Measurements from ENCODE around the gene ASCL5. TPM values are rescaled to one million over a fixed set of nuclear protein-coding genes. Genes with fewer than 3 reads are reported as not detected.

Gene ASCL5
- total RNA-seq, 4 donors from 2014 or later = not detected

DNA sequence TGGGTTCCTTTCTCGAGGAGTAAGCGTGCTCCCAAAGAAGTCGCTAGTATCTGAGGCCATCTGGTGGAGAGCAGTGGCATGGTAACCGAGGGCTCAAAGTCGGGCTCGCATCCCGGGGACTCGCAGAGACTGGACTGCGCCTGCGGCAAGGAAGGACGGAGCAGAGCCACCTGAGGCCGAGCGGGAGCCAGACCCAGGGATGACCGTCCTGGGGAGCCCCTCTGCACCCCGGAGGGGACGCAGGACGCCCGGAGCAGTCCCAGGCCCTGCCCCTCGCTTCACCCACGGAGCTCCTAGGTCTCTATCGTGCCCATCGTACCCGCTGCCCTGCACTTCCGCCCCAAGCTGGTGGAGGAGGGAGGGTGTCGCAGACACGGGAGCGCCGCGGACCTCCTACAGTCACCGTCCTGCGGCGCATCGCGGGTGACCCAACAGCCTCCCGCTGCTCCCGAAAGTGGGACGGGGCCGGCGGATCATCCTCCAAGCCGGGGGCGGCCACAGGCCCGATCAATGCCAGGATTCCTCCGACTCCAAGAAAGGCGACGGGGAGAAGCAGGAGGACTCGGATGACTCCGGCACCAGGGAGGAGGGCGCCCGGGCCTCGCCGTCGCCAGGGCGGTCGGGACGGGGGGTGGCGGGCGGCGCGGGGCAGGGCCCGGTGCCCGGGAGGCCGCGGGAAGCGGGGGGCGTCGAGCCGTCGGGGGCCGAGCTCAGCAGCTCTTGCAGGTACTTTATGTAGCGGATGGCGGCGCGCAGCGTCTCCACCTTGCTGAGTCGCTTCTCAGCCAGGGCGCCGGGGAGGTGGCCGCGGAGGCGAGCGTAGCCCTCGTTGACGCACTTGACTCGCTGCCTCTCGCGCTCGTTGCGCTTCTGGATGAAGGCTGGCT is 12.5 kb downstream of the ASCL5 start:
- no peaks in the 10 kb centered on the region for H3K36me3 ChIP-seq
- peaks cover 9 to 21% (median 18%) of the 10 kb centered on the region in 4 donors for H3K4me1 ChIP-seq
- peak overlapping the region; percentile 59 to 73 (median 70) for H3K4me3 ChIP-seq
- H3K27ac ChIP-seq (replicated peaks in 1 of 4) = peak overlapping the region; percentile 15 to 79 (median 68)
- DNase-seq (ENCODE audit: extremely low spot score) = peak; percentile 96
- peak; percentile 81 to 92 (median 83) for TF ChIP-seq CTCF (IDR thresholded peaks at IDR 0.05)
- peak; percentile 57 to 77 for TF ChIP-seq POLR2AphosphoS5 (IDR thresholded peaks at IDR 0.05)
- no peak for TF ChIP-seq EP300 (IDR thresholded peaks at IDR 0.05)
- TF ChIP-seq POLR2A (IDR thresholded peaks at IDR 0.05; ENCODE audit: low read depth) = no peak
- 0% methylated on average over 13 of the region's 88 CpGs for WGBS
- intact Hi-C loops (cut with DNase I) = loop anchor here (1.0 to 5.0 kb wide), 2 partner anchors 25 to 108 kb away; no protein-coding TSS in a partner anchor
- no peaks in the 10 kb centered on the region for H3K9me3 ChIP-seq
- H3K27me3 ChIP-seq = peaks cover 0 to 16% (median 2%) of the 10 kb centered on the region in 4 donors

DNA sequence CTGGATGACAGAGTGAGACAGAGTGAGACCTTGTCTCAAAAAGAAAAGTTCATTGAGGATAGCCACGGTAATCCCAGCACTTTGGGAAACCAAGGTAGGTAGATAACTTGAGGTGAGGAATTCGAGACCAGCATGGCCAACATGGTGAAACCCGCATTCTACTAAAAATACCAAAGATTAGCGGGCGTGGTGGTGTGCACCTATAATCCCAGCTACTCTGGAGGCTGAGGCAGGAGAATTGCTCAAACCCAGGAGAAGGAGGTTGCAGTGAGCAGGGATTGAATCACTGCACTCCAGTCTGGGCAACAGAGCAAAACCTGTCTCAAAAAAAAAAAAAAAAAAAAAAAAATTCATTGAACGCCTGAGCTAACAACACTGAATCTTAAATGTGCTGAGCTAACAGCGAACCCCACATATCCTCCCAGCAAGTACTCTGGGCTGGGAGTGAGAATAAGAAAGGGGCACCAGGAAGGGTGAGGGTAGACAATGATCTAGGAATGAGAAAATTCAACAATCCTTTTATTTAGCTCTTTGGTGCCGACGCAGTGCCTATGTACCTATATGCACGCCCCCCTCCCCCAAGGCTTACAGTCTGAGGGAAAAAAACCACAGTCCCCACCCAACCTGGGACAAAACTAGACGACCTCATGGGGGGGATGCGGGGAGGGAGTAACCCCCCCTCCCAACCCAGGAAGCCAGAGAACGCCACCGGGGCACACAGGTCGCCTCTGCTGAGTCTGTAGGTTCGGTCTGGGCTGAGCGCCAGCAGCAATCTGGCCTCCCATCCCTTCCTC is 13.3 kb downstream of the ASCL5 start:
- Histone ChIP-seq H3K27ac (replicated peaks in 1 of 4) (peak overlapping the region in 2 of 4 donors; percentile 70 to 79), H3K4me1 (peaks cover 9 to 16% (median 15%) of the 10 kb centered on the region in 4 donors), H3K9me3 (no peaks in the 10 kb centered on the region), H3K27me3 (peaks cover 0 to 16% (median 2%) of the 10 kb centered on the region in 4 donors), H3K4me3 (peak overlapping the region; percentile 59 to 73 (median 70)), H3K36me3 (no peaks in the 10 kb centered on the region)
- no peak for DNase-seq (ENCODE audit: extremely low spot score)
- intact Hi-C loops (cut with DNase I) = loop anchor here (1.0 to 5.0 kb wide), 3 partner anchors 24 to 143 kb away; no protein-coding TSS in a partner anchor
- 48% methylated on average over 16 of the region's 17 CpGs for WGBS
- TF ChIP-seq EP300 (IDR thresholded peaks at IDR 0.05) (no peak), POLR2A (IDR thresholded peaks at IDR 0.05; ENCODE audit: low read depth) (no peak), CTCF (IDR thresholded peaks at IDR 0.05) (no peak), POLR2AphosphoS5 (IDR thresholded peaks at IDR 0.05) (no peak)

DNA sequence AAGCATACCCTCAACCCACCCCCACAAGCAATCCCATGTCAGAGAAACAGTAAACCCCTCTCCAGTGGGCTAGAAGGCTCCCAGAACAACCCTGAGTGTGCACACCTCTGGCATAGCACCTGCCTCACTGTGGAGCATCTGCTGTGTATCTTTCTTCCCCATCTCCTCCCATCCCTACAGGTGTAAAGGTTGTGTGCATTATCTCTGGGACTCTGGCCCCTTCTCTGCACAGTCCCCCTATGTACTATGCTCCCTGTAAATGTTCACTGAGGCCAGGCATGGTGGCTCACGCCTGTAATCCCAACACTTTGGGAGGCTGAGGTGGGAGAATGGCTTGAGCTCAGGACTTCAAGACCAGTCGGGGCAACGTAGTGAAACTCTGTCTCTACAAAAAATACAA is 14.1 kb downstream of the ASCL5 start:
- intact Hi-C loops (cut with DNase I) = loop anchor here (2.0 to 5.0 kb wide), 2 partner anchors 109 to 142 kb away; no protein-coding TSS in a partner anchor
- 93% methylated on average over 3 of the region's 3 CpGs for WGBS
- TF ChIP-seq POLR2AphosphoS5 (IDR thresholded peaks at IDR 0.05) (no peak), EP300 (IDR thresholded peaks at IDR 0.05) (no peak), POLR2A (IDR thresholded peaks at IDR 0.05; ENCODE audit: low read depth) (no peak), CTCF (IDR thresholded peaks at IDR 0.05) (no peak)
- no peaks in the 10 kb centered on the region for H3K9me3 ChIP-seq
- H3K4me1 ChIP-seq = peaks cover 9 to 16% (median 15%) of the 10 kb centered on the region in 4 donors
- no peak overlapping the region for H3K4me3 ChIP-seq
- DNase-seq (ENCODE audit: extremely low spot score) = no peak
- H3K36me3 ChIP-seq = no peaks in the 10 kb centered on the region
- H3K27ac ChIP-seq (replicated peaks in 1 of 4) = no peak overlapping the region
- peaks cover 0 to 16% (median 2%) of the 10 kb centered on the region in 4 donors for H3K27me3 ChIP-seq

GRCh38 chr1:201112173-201112731 is 14.7 kb downstream of the ASCL5 start, which contains the start of gene CACNA1S:
Gene CACNA1S, minus strand, starts transcription at chr1:201112426. Its CDS starts 87 bp downstream, at chr1:201112339.
- Histone ChIP-seq H3K27me3 (peaks cover 0 to 16% (median 2%) of the 10 kb centered on the region in 4 donors), H3K27ac (replicated peaks in 1 of 4) (no peak within 1 kb of the TSS), H3K9me3 (no peaks in the 10 kb centered on the region), H3K4me3 (no peak within 1 kb of the TSS), H3K4me1 (peaks cover 9 to 16% (median 15%) of the 10 kb centered on the region in 4 donors), H3K36me3 (no peaks in the 10 kb centered on the region)
- intact Hi-C loops (cut with DNase I) = loop anchor here (2.0 to 5.0 kb wide), 2 partner anchors 110 to 141 kb away; no protein-coding TSS in a partner anchor
- no peak for DNase-seq (ENCODE audit: extremely low spot score)
- 98% methylated on average over 5 of the region's 9 CpGs for WGBS
- TF ChIP-seq POLR2A (IDR thresholded peaks at IDR 0.05; ENCODE audit: low read depth) (no peak), CTCF (IDR thresholded peaks at IDR 0.05) (no peak), POLR2AphosphoS5 (IDR thresholded peaks at IDR 0.05) (no peak), EP300 (IDR thresholded peaks at IDR 0.05) (no peak)

All from esophagus muscularis mucosa (tissue), 4 donors.